Pancreas (tissue), 10 donors: ENCODE results near the gene SAA4. TPM values are rescaled to one million over a fixed set of nuclear protein-coding genes. Genes with fewer than 3 reads are reported as not detected.
A peak's percentile ranks its signal among the peaks of the same experiment; 100 is the strongest.

Experiments
- ATAC-seq, 4 donors: fragments of 200-7000 bp; cut with Tn5 transposase; one replicate each; pipeline versions ENCODE4 v1.8.0 to v1.9.1; 2020; ENCODE audit warnings: mild to moderate bottlenecking in 4 of 4, moderate library complexity in 4 of 4
- DNase-seq, 6 donors: peaks; one replicate each; pipeline ENCODE4 v3.0.0-alpha.2; 2020
- FAIRE-seq: peaks from 2 replicates; lab custom pipeline; 2012; peaks lifted over from hg19 to GRCh38; lab: Jason Lieb, UNC
- H3K27ac ChIP-seq, 4 donors: fragments of 200-600 bp; sonication (generic); 1 replicate in 3 of 4; 2 replicates in 1 of 4; pipeline versions ENCODE4 v1.5.0 to v1.8.0; 2020
- H3K27me3 ChIP-seq, 4 donors: fragments of 200-600 bp; one replicate each; pipeline ENCODE4 v1.8.0; 2021
- H3K36me3 ChIP-seq, 3 donors: fragments of 200-600 bp; sonication (generic) in 1 of 3; one replicate each; pipeline versions ENCODE4 v1.5.0 to v1.8.0; 2020 to 2021
- H3K4me1 ChIP-seq, 3 donors: fragments of 200-600 bp; one replicate each; pipeline ENCODE4 v1.8.0; 2021
- H3K4me3 ChIP-seq, 4 donors: fragments of 200-600 bp; sonication (generic) in 2 of 4; one replicate each; pipeline versions ENCODE4 v1.5.0 to v1.8.0; 2020 to 2021
- H3K9me3 ChIP-seq, 4 donors: fragments of 200-600 bp; one replicate each; pipeline ENCODE4 v1.8.0; 2021
- CTCF ChIP-seq, 4 donors: fragments of 200-600 bp; sonication (generic) in 3 of 4; IDR thresholded peaks; one replicate each; pipeline versions ENCODE4 v1.5.0 to v1.8.0; 2021; ENCODE audit warnings: antibody characterized with exemption in 4 of 4
- WGBS, 2 donors: extraction: QIAGEN DNeasy Blood & Tissue Kit; methylation state at CpG; one replicate each; pipeline ENCODE4 v1.1.7; 2013; 5-methylcytosine and 5-hydroxymethylcytosine counted together
- intact Hi-C, 3 donors: fragments of 100-400 bp; cut with DNase I; formaldehyde crosslinking; loops; one replicate each; pipeline versions ENCODE4 v1.11.1 to v1.14.2; 2022
- polyA plus RNA-seq, 2 donors: library from polyadenylated mRNA; stranded (reverse); fragments of 200-250 nt; gene quantifications; one replicate each; pipeline ENCODE4 v1.2.3, GENCODE V29; 2013
- total RNA-seq, 6 donors: library from RNA; stranded (reverse); fragmentation: NEBNext Ultra II Directional in 4 of 6; extraction: Animal tissue kit (Norgen Biotek cat#: 25700) in 4 of 6; gene quantifications; one replicate each; pipeline versions ENCODE4 v1.2.1 to v1.2.4, GENCODE V29; 2021 to 2023
- donor health status: healthy with polysubstance abuse.
- donor health status: DM: no; HTN: no; CAD: no; lungs with moderate emphysema.
- donor health status: DM: no; HTN: no; CAD: no.
- donor health status: control.
- donor health status: control.
- donor health status: Bipolar disorder and iron deficiency.
- donor health status: DM: yes; HTN: yes; CAD: no.
- donor health status: DM: no; HTN: no; CAD: no.
- donor health status: DM: no; HTN: no; CAD: no.
- donor health status: DM: yes; HTN: yes; CAD: no.

The SAA4 gene
- total and polyA plus RNA-seq, 8 donors: 0.44 TPM; not detected in 7

- TF ChIP-seq CTCF (IDR thresholded peaks at IDR 0.05): no peak
- H3K9me3 ChIP-seq: no peaks in the 10 kb centered on the region
- DNase-seq: no peak
- no peak overlapping the region for H3K27ac ChIP-seq
- no peak for FAIRE-seq
- no peaks in the 10 kb centered on the region for H3K4me1 ChIP-seq
- no peaks in the 10 kb centered on the region for H3K36me3 ChIP-seq
- ATAC-seq: no peak
- no peak overlapping the region for H3K4me3 ChIP-seq
- 52 to 53% methylated on average over 6 of the region's 6 CpGs for WGBS, 2 donors
- intact Hi-C loops: no loop called here
- no peaks in the 10 kb centered on the region for H3K27me3 ChIP-seq
Measured at GRCh38 chr11:18245396-18245795, 8.8 kb upstream of the SAA4 start.

GRCh38 chr11:18243783-18244362 is 7.3 kb upstream of the SAA4 start:
- peaks cover 0 to 3% (median 0%) of the 10 kb centered on the region in 4 donors for H3K27me3 ChIP-seq
- peak; percentile 57 to 69 (median 65) for TF ChIP-seq CTCF (IDR thresholded peaks at IDR 0.05)
- no peaks in the 10 kb centered on the region for H3K9me3 ChIP-seq
- DNase-seq: peak in 3 of 6 donors; percentile 34 to 50 (median 41)
- H3K36me3 ChIP-seq: no peaks in the 10 kb centered on the region
- 0% methylated on average over 1 of the region's 1 CpG for WGBS, 2 donors
- no peaks in the 10 kb centered on the region for H3K4me1 ChIP-seq
- peak; percentile 56 to 87 (median 73) for ATAC-seq
- no peak overlapping the region for H3K27ac ChIP-seq
- no peak overlapping the region for H3K4me3 ChIP-seq
- intact Hi-C loops: no loop called here
- no peak for FAIRE-seq

GRCh38 chr11:18239655-18240054 is 3.1 kb upstream of the SAA4 start:
- no peak for TF ChIP-seq CTCF (IDR thresholded peaks at IDR 0.05)
- FAIRE-seq: no peak
- Histone ChIP-seq H3K9me3 (no peaks in the 10 kb centered on the region), H3K27ac (no peak overlapping the region), H3K27me3 (peaks cover 0 to 3% (median 0%) of the 10 kb centered on the region in 4 donors), H3K4me1 (no peaks in the 10 kb centered on the region), H3K4me3 (no peak overlapping the region), H3K36me3 (no peaks in the 10 kb centered on the region)
- no peak for ATAC-seq
- 62 to 64% methylated on average over 1 of the region's 1 CpG for WGBS, 2 donors
- intact Hi-C loops: no loop called here
- no peak for DNase-seq

- no peak for FAIRE-seq
- intact Hi-C loops: no loop called here
Measured at GRCh38 chr11:18235394-18236334, 938 bp downstream of the SAA4 start.

More at GRCh38 chr11:18235394-18236334, 938 bp downstream of the SAA4 start:
- Histone ChIP-seq H3K9me3 (no peaks in the 10 kb centered on the region), H3K4me3 (no peak overlapping the region), H3K4me1 (no peaks in the 10 kb centered on the region), H3K27ac (no peak overlapping the region), H3K36me3 (no peaks in the 10 kb centered on the region), H3K27me3 (peaks cover 0 to 3% (median 0%) of the 10 kb centered on the region in 4 donors)
- no peak for TF ChIP-seq CTCF (IDR thresholded peaks at IDR 0.05)
- DNase-seq (no peak), ATAC-seq (no peak)
- 51 to 60% methylated on average over 8 of the region's 8 CpGs for WGBS, 2 donors
